ENCODE measurements around the gene HOXB4.
A peak's percentile ranks its signal among the peaks of the same experiment; 100 is the strongest.

HOXB4 gene

DNA sequence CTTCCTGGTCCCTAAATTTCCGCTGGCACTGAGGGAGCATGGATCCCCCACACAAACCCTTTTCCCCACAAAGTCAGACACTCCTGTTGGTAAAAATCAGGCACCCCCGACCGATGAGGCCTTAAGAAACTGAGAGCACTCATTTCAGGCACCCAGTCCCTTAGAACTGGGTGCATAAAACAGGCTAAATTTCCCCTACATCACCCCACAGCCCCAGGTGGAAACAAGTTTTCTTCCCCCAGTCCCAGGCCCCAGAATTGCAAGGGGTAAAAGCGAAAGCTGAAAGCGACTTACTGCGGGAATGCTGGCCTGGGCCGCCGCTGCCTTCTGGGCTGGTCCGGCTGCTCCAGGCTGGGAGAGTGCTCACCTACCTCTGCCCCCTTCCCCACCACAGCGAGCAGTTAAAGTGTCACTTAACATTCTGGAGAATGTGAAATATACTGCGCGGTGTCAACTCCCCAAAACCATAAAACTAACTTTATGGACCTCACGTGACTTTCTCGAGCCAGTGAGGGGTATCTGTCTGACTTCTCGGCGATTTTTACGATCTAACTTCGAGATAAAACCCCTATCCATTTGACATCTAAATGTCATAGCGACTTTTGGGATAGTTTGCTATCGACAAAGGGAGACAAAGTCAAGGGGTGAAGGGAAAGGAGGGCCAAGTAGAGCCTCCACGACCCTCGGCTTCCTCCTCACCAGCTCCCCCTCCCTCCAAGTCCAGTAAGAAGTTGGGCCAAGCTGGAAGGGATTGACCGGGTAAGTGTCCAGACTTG, 11.9 kb upstream of the HOXB4 start, which contains the start of gene HOXB3:
HOXB3 (minus strand) TSS at position 411 of the 776 bp plus-strand sequence. CDS start 37,767 bp downstream, outside the sequence.
- peak; percentile 65 for DNase-seq (ENCODE audit: low read depth, low spot score)

DNA sequence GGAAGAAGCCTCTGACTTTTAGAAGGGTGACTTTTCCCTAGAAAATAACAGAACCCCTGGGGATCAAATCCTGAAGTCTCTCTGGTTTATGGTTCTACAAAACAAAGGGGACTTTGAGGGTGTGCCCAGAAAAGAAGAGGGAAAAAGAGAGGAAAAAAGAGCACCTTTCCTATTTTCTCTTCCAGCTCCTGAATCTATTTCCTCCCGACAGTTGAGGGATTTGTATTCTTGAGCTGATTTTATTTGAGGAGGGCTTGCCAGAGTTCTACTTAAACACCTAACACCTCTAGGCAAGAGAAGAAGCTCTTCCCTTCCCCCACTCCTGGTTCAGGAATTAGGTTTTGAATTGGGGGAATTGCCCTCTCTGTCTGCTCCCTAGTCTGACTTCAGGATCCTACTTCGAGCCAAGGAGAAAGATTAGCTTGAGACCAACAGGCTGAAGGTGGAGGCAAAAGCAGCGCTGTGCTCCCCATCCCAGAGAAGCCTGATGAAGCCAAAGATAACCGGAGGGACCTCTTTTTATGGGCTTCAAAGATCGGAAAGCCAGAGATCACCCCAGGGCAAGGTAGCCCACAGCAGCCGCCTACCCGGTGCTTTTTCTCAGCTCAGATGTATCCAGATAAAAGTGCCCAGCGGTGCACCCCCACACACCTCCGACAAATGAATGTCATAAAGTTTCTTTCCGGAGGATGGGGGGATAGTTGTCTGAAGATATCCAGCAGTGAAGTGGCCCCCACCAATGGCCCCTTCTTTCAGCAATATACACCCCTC, 11.1 kb upstream of the HOXB4 start:
- peak; percentile 50 for DNase-seq (ENCODE audit: low read depth, low spot score)

DNA sequence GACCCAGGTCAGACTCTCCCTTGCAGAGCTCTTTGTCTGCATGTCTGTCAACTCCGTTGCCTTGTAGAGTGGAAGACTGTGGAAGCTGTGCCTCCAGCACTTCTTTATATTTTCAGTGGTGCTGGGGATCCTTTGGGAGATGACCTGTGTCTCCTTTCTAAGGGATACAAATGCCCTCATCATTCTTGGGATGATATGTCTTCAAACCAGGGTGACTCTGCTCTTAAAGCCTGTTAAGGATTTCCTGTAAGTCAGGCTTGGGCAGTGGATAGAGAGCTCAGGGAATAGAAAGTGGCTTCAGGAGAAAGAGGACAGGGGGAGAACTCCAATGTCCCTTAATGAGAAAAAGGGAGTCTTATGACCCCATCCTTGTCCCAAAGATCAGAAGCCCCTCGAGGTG, 10.4 kb upstream of the HOXB4 start:
- no peak for DNase-seq (ENCODE audit: low read depth, low spot score)

DNA sequence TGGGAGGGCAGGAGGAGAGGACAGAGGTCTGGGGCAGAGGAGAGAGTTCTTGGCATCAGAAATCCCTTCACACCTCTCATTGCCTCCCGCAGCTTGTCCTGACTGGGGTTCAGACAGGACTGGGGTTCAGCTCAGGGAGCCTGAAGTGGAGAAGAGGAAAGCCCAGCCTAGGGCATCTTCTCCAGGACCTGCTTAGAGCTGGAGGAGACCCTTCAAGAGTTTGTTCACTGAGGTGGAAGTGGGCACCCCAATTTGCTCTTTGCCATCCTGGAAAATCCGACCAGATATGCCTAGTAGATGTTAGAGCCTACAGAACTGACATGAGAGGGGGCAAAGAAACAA, 9.9 kb upstream of the HOXB4 start:
- no peak for DNase-seq (ENCODE audit: low read depth, low spot score)

DNA sequence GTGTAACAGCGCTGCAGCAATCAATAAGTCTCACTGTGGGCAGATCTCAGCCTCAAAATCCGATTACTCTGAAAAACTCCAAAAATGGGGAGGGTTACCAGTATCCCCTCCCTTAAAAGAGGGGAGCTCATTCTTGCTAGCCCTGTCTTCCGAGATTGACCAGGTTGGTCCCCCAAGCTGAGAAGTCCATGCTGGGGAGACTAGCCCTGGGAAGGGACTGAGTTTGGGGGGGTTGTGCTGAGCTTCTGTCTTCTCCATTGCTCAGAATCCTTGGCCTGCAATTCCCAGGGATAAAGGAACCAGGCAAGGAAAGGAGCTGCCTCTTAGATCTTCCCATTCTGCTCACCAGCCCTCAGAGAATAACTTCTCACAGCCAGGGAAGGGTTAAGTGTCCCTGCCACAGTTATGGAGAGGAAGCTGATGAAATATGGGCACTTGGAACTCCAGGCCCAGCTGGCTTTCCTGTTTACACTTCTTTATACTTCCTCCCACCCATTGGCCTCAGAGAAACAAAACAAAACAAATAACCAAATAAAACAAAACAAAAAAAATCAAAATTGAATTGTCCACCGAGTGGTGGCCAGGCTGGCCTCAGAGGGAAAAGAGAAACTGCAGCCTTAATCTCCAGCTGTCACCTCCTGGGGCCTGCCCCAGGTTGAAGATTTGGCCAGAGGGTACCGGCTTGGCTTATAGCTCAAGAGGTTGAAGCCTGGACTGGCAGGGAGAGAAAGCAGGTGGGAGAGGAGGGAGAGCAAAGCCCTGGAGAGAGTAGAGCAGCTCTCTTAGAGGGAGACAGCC, 9.3 kb upstream of the HOXB4 start:
- DNase-seq (ENCODE audit: low read depth, low spot score) = no peak

DNA sequence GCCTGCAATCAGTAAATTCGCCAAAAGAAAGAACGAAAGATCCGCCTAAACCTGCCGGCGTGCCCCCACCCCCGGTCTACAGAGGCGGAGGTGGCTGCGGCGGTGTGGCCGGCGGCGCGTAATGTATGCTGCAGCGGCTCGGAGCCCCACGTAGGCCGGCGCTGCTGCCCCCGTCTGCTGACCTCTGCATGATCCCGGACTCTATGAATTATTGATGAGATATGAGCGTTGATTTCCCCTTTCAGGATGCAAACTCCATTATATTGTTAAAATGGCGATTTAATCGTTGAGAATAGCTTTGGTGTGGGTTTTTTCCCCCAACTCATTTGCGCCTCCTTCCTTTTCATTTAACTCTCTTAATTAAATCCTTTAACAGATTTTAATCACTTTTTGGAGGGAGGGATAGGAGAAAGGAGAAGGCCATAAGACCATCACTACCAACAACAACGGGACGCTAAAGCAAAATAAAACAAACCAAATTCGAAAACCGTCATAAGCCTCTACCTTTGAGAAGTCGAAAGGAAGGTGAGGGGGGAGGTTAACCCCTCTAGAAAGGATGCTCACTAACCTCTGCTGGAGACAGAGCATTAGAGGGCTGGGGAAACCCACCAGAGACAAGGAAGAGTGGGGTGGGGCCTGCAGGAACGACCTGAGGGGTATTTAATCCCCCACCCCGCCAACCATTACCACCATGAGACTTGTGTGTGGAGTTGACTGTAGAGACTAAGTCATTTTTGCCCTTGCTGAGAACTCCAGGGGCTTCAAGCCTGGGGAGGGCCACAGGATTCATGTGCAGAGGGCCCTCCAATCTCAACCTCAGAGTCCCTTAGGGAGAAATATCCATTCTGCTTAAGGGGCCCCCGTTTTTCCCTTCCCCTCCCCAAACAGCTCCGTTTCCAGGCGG, 8.5 kb upstream of the HOXB4 start:
- DNase-seq (ENCODE audit: low read depth, low spot score) = no peak

DNA sequence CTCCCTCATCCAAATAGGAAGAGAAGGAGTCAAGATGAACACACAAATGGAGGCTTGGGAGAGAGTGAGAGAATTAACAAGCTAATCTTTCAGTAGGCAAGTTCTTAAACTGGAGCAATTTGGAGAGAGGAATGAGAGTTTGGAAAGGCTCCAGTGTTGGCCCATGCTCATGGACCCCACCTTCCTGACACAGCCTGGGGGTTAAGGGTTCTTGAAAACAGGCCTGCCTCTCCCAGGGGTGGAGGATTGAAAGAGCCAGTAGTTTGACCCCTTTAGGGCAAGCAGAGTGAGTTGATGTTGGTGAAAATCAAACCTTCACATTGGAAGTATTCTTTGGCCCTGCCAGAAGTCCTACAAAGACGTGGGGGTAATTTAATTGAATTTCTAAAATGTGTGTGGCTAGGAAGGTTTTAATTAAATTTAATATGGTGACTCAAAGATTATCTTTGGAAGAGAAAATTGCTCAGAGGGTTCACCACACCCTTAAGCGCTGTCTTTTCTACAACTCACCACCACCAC, 6.1 kb upstream of the HOXB4 start:
- DNase-seq (ENCODE audit: low read depth, low spot score) = no peak

DNA sequence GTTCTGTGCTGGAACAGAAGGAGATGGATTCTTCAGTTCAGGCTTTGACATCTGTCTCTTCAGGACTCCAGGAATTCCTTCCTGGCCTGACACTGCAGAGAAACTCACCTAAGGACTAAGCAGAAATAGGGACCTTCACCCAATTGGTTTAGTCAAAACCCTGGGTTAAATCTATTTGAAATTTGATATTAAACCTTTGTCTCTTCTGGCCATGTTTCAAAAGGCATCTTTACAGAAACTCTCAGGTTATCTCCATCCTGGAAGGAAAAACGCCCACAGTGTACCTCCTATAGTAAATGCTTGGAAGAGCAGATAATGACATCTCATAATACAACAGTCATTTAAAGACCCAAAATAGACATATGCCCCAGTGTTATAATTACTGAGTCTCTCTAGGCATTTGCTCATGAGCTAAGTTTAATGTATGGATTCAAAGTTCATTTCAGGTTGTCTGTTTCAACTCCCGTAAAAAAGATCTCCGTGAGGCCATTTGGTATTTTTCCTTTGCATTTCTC, 5.6 kb upstream of the HOXB4 start:
- no peak for DNase-seq (ENCODE audit: low read depth, low spot score)

DNA sequence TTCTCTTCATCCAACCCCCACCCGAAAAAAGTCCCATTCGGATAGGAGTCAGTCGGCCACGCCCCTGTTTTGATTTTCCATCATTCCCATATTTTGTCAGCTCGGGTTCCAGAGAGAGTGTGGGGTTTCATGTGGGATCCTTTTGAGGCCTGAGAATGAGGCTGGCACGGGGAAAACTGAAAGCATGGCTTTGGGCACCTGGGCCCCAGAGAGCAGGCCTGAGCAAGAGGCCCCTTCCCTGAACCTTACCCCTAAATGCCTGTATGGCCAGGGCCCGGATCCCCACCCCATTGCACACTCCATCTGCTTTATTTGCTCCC, 4.6 kb upstream of the HOXB4 start:
- no peak for DNase-seq (ENCODE audit: low read depth, low spot score)

DNA sequence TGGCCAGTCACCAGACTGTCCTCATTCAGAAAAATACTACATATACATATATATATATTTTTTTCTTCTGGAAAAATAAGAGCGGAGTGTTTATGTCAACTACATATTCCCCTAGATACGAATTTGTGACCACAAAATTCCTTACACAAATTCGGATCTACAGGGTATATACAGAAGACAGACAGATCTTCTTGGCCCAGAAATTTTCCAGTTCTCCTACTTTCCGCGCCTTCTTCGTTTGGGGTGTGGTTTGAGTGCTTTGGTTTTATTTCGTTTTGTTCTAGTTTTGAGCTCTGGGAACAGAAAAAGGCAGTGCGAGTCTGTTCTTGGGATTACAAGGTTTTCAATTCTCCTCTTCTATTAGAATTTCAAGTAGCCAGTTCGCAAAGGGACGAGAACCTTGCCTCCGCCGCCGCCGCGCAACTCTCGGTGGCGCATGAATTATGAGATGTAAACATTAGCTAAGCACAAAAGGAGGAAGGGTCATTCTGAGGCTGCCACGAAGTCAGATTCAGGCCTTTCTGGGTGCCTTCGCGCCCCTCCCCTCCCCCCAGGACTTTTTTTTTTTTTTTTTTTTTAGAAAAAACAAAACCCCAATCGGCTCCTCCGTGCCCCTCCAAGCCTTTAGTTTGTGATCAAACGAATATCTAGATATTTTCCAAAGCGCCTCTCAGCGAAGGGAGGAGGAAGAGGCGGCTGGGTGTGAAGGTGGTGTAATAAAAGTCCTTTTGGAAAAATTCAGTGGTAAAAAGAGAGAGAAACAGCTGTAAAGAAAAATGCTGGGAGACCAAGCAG, 1.8 kb upstream of the HOXB4 start:
- DNase-seq (ENCODE audit: low read depth, low spot score) = no peak

DNA sequence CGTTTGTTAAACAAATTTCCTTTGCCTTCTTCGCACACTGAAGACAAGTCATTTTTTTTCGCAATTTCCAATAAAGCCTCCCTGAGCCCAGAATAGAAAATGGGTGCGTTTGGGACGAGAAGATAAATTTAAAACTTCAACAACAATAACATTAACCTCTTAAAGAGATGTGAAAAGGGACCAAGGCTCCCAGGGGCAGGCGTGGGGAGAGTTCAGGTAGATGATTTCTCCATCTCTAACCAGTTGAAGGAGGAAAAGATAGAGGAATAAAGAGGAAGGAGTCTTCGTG, 1.3 kb upstream of the HOXB4 start:
- DNase-seq (ENCODE audit: low read depth, low spot score) = no peak

DNA sequence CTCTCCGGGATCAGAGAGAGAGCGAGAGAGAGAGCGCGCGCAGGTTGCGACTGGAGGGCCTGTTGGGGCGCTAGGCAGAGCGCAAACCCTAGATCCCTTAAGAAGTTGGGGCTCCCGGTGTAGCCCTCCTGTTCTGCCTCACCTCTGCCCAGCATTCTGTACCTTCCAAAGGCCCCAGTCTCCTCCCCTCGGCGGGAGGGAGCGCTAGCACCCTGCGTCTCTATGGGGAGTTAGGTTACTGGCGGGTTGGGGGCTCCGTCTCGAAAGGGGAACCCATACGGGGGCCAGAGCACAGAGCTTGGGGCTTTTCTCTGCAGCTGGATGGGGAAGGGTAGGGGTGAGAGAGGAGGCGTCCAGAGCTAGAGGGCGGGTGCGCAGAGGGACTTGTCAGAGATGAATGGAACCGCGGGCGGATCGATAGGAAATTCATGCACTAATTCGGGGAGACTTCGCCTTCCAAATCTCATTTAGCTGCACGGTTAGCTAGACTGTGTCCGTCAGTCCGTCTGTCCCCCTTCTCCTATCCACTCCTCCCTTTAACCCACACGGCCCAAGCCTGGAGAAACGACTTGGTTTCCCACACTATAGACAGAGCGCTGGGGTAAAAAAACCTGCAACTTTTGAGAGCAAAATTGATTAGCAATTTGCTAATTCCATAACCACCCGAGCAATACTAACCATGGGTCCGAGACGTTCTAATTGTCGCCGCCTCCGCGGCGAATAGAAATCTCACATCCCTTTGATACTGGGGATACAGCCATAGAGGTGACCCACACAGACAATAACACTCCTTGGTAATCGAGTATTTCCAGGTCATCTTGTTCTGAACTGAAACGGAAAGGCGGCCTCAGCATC, 693 bp upstream of the HOXB4 start:
- no peak for DNase-seq (ENCODE audit: low read depth, low spot score)

DNA sequence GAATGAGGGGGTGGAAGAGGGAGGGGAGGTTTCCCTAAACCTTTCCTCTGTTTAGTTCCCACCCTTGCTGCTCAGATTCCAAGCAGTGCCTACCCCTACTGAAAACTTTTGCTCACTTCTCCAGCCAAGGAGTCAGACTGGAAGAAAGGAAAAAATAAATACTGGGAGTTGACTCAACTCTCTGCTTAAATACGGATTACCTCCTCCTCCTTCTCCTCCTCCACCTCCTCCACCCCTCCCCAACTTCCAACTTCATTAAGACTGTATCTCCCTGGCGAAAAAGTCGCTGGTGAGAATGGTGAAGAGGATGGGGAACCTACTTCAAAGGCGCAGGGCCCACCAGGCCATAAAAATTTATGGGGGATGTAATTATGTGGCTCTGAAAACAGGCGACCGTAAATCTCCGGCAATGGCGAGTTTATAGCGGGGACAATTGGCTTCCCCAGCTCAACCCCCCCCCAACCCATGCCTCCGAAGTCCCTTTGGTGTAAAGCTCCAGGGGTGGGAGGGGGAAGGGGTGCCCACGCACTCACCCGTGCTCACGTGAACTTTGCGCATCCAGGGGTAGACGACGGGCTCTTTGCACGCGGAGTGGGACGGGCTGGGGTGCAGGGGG, 712 bp downstream of the HOXB4 start:
- DNase-seq (ENCODE audit: low read depth, low spot score) = no peak

DNA sequence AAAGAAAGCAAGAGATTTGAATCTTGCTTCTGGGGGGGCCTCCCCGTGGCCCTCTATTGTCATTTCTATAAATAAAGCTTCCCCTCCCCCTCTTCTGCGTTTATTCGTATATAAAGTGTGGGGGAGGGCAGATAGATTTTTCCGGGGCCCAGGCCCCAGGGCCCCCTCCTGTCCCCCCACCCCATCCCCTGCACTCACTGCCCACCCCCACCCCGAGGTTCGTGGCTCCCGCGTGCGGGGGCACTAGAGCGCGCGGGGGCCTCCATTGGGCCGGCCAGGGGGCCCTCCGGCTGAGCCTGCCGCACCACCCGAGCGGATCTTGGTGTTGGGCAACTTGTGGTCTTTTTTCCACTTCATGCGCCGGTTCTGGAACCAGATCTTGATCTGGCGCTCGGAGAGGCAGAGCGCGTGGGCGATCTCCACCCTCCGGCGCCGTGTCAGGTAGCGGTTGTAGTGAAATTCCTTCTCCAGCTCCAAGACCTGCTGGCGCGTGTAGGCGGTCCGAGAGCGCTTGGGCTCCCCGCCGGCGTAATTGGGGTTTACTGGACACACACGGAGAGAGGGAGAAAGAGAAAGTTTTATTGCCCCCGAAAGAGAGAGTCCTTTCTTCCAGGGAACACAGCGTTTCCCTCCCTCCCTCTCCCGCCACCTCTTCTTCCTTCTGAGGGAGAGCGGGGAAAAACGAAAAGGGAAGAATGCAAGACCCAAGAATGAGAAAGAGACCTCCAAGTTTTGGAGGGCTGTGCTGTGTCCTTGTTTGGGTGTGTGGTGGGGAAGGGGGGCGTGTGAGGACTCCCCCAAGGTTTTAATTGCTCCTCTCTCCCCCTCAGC, 1.5 kb downstream of the HOXB4 start:
- peak; percentile 88 for DNase-seq (ENCODE audit: low read depth, low spot score)

DNA sequence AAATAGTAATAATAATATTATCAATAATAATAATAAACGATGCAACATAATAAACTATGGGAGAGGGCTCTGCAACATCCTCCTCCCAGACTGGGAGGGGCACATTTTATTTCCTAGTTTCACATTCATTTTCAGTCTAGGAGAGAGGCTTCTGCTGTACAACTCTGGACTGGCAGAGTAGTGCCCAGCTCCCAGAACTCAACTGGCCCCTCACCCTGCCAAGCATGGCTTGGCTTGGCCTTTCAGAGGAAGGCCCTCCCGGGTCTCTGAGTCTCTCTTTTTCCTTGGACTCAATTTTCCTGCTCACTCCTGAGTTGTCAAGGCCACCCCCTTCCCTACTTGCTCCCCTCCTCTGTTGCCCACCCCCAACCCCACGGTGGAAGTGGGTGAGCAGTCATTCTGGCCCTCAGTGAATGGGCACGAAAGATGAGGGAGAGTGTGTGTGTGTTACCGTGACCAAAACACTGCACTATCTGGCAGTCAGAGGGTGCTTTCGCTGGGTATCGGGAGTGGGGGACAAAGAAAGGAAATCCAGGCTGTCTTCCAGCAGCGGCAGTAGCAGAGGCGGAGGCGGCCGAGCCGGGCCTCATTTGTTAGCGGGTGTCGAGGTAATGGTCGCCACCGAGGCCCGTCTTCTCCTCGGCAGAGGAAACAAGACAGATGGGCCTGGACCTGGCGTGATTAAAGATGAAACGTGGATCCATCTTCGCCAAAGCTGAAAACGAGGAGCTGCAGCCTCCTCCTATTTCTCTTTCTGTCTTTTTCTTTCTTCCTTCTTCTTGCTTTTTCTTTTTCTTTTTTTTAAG, 2.3 kb downstream of the HOXB4 start:
- no peak for DNase-seq (ENCODE audit: low read depth, low spot score)

DNA sequence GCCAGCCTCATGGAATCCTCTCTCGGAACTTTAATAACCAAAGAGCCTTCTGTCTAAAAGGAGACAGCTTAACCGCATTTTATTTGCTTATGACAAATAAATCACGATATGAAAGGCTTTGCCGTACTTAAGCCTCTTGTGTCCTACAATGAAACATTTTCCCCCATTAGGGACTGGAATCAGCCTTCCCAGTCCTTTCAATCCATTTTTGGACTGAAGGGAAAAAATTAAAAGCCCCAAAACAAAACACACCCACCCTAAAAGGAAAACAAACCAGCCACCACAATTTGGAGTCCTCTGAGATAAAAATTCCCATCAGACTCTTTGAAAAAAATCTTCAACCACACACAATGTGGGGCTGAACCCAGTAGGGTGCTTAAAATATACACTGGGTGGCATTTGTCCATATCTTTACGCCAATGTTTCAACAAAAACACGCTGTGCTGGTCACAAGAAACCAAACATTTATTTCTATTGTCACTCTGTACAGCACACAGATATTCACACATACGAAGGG, 3.0 kb downstream of the HOXB4 start:
- DNase-seq (ENCODE audit: low read depth, low spot score) = no peak

DNA sequence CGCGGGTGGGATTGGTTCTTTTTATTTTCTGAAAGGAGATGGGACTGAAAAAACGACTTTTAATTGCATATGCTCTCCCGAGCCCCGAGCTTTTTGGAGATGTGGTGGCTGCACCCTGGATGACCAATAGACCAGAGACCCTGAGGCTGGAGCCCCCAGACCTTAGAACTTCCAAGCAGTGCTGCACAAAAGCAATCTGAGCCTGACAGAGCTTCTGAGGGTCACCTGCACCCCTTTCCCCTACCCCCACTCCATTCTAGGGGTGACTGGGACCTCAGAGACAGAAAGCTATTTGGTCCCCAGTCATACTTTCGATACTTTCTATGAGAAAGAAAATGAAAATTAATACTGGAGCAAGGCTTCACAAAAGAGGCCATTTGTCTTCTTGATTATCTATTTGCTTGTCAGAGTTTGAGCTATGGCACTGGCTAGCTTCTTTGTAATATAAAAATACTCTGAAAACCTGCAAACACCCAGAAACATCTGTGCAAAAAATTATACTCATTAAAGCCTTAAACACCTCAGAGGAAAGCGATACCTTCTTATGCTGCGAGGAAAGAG, 3.6 kb downstream of the HOXB4 start:
- no peak for DNase-seq (ENCODE audit: low read depth, low spot score)
